ENCODE measurements around the gene CRADD.

Gene CRADD

GRCh38 chr12:93813972-93814821, 137.0 kb downstream of the CRADD start:
- TF ChIP-seq EGR1 (IDR thresholded peaks at IDR 0.05) (no peak), RAD21 (IDR thresholded peaks at IDR 0.05; ENCODE audit: low read depth) (no peak), CEBPB (IDR thresholded peaks at IDR 0.05) (no peak), EP300 (IDR thresholded peaks at IDR 0.05; ENCODE audit: borderline replicate concordance) (no peak), YY1 (IDR thresholded peaks at IDR 0.05; ENCODE audit: low read depth) (no peak), CREB1 (IDR thresholded peaks at IDR 0.05; ENCODE audit: low read depth) (no peak), TCF12 (IDR thresholded peaks at IDR 0.05; ENCODE audit: low read depth) (no peak), NFIC (IDR thresholded peaks at IDR 0.05) (no peak), TEAD4 (IDR thresholded peaks at IDR 0.05) (no peak), USF1 (IDR thresholded peaks at IDR 0.05) (no peak), TAF1 (IDR thresholded peaks at IDR 0.05; ENCODE audit: low read depth) (no peak), ZBTB7A (IDR thresholded peaks at IDR 0.05; ENCODE audit: low read depth) (no peak)

- no peak for TF ChIP-seq FOXM1 (IDR thresholded peaks at IDR 0.05; ENCODE audit: borderline replicate concordance, low read depth)
- no peak for TF ChIP-seq TAF1 (IDR thresholded peaks at IDR 0.05; ENCODE audit: low read depth)
- no peak for TF ChIP-seq MAX (IDR thresholded peaks at IDR 0.05)
- no peak for TF ChIP-seq TEAD4 (IDR thresholded peaks at IDR 0.05)
- no peak for TF ChIP-seq YY1 (IDR thresholded peaks at IDR 0.05; ENCODE audit: low read depth)
- no peak for TF ChIP-seq EGR1 (IDR thresholded peaks at IDR 0.05)
- no peak for TF ChIP-seq REST (IDR thresholded peaks at IDR 0.05; ENCODE audit: low read depth)
- no peak for TF ChIP-seq ZBTB7A (IDR thresholded peaks at IDR 0.05; ENCODE audit: low read depth)
- TF ChIP-seq RAD21 (IDR thresholded peaks at IDR 0.05; ENCODE audit: low read depth), result no peak
- TF ChIP-seq EP300 (IDR thresholded peaks at IDR 0.05; ENCODE audit: borderline replicate concordance), result no peak
These were observed 141.4 kb downstream of the CRADD start for GRCh38 chr12:93818488-93819049.

- TF ChIP-seq NFIC (IDR thresholded peaks at IDR 0.05) (no peak), REST (IDR thresholded peaks at IDR 0.05; ENCODE audit: low read depth) (no peak), TAF1 (IDR thresholded peaks at IDR 0.05; ENCODE audit: low read depth) (no peak), RAD21 (IDR thresholded peaks at IDR 0.05; ENCODE audit: low read depth) (no peak), YY1 (IDR thresholded peaks at IDR 0.05; ENCODE audit: low read depth) (no peak), CREB1 (IDR thresholded peaks at IDR 0.05; ENCODE audit: low read depth) (no peak), EGR1 (IDR thresholded peaks at IDR 0.05) (no peak), ZBTB7A (IDR thresholded peaks at IDR 0.05; ENCODE audit: low read depth) (no peak), FOXM1 (IDR thresholded peaks at IDR 0.05; ENCODE audit: borderline replicate concordance, low read depth) (no peak), TEAD4 (IDR thresholded peaks at IDR 0.05) (no peak), CEBPB (IDR thresholded peaks at IDR 0.05) (no peak), EP300 (IDR thresholded peaks at IDR 0.05; ENCODE audit: borderline replicate concordance) (no peak), TCF12 (IDR thresholded peaks at IDR 0.05; ENCODE audit: low read depth) (no peak)
These were observed 141.9 kb downstream of the CRADD start for GRCh38 chr12:93819050-93819491.

GRCh38 chr12:93823616-93824391, 146.6 kb downstream of the CRADD start:
- TF ChIP-seq YY1 (IDR thresholded peaks at IDR 0.05; ENCODE audit: low read depth) (no peak), CEBPB (IDR thresholded peaks at IDR 0.05) (no peak), EP300 (IDR thresholded peaks at IDR 0.05; ENCODE audit: borderline replicate concordance) (no peak), NFIC (IDR thresholded peaks at IDR 0.05) (no peak), TEAD4 (IDR thresholded peaks at IDR 0.05) (no peak), REST (IDR thresholded peaks at IDR 0.05; ENCODE audit: low read depth) (no peak), ZBTB7A (IDR thresholded peaks at IDR 0.05; ENCODE audit: low read depth) (no peak), TCF12 (IDR thresholded peaks at IDR 0.05; ENCODE audit: low read depth) (no peak)
